ENCODE data around the gene CEACAM16. TPM values are rescaled to one million over a fixed set of nuclear protein-coding genes. Genes with fewer than 3 reads are reported as not detected.

Gene CEACAM16
- total RNA-seq, 4 donors from 2014 or later: not detected

DNA sequence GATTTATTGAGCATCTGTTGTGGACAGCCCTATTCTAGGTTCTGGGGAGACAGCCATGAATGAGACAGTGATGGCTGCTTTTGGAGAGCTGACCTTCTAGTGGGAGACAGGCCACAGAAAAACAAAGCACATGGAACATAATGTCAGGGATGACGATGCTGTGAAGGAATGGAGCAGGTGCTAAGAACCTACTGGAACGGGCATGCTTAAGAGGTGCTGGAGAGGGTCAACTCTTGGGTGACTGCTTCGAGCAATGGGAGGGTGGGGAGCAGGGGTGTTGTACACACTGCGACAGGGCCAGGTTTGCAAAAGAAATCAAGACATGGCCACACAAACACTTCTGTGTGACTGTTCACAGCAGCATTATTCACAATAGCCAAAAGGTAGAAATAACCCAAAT, 12.1 kb upstream of the CEACAM16 start:
- TF ChIP-seq POLR2A (IDR thresholded peaks at IDR 0.05): no peak
- TF ChIP-seq, protein P1, sequence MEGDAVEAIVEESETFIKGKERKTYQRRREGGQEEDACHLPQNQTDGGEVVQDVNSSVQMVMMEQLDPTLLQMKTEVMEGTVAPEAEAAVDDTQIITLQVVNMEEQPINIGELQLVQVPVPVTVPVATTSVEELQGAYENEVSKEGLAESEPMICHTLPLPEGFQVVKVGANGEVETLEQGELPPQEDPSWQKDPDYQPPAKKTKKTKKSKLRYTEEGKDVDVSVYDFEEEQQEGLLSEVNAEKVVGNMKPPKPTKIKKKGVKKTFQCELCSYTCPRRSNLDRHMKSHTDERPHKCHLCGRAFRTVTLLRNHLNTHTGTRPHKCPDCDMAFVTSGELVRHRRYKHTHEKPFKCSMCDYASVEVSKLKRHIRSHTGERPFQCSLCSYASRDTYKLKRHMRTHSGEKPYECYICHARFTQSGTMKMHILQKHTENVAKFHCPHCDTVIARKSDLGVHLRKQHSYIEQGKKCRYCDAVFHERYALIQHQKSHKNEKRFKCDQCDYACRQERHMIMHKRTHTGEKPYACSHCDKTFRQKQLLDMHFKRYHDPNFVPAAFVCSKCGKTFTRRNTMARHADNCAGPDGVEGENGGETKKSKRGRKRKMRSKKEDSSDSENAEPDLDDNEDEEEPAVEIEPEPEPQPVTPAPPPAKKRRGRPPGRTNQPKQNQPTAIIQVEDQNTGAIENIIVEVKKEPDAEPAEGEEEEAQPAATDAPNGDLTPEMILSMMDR (IDR thresholded peaks at IDR 0.05): no peak
- H3K4me3 ChIP-seq (ENCODE audit: low read depth, poor library complexity, severe bottlenecking): no peak overlapping the region
- no peak for DNase-seq (ENCODE audit: low spot score in 2 of 2)
- WGBS, 2 donors: 72 to 77% methylated on average over 4 of the region's 4 CpGs
- intact Hi-C loops (cut with DNase I; ENCODE audit: low total_unique reads): no loop called here

DNA sequence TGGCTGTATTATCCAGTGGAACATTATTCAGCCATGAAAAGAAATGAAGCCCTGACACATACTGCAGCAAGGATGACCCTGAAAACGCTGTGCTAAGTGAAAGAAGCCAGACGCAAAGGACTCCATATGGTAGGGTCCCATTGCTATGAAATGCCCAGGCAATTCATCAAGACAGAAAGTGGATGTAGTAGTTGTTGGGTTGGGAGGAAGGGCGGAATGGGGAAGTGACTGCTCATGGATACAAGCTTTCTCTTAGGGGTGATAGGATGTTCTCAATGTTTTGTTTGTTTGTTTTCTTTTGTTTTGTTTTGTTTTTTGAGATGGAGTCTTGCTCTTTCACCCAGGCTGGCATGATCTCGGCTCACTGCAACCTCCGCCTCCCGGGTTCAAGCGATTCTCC, 11.1 kb upstream of the CEACAM16 start:
- TF ChIP-seq, protein P1 (IDR thresholded peaks at IDR 0.05): no peak
- no peak for TF ChIP-seq POLR2A (IDR thresholded peaks at IDR 0.05)
- no peak for DNase-seq (ENCODE audit: low spot score in 2 of 2)
- intact Hi-C loops (cut with DNase I; ENCODE audit: low total_unique reads): no loop called here
- 86 to 95% methylated on average over 7 of the region's 7 CpGs for WGBS, 2 donors
- H3K4me3 ChIP-seq (ENCODE audit: low read depth, poor library complexity, severe bottlenecking): no peak overlapping the region

DNA sequence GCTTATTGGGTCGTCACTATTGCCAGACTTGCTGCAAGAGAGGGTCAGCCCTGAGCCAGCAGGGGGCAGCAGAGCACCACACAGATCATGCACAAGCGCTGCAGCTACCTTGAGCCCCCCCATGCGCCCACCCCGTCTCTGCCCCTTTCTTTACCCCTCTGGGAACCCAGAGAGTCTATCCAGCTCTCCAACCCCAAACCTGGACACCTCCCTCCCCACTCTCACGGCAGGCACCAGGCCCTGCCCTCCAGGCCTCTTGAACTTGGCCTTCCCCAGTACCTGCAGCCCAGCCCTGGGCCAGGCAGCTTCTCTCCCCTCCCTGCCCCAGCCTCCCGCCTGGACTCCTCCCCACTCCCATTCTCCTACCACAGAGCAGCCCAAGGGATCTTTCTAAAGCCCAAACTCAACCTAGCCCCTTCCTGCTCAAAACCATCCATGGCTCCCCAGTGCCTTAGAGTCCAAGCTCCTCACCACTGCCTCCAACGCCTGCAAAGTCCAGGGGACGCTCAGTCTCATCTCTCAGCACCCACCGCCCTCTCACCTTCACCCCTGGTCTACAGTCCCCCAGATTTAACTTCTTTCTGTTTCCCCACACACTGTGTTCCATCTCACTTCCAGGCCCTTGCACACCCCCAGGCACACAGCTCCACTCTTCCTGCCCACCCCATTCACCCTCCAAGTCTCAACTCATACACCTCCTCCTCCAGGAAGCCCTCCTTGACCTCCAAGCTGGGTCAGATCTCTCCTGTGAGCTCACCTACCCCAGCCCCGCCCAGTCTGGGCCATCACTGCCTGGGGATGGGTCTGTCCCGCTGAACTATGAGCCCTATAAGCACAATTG, 9.4 kb upstream of the CEACAM16 start:
- intact Hi-C loops (cut with DNase I; ENCODE audit: low total_unique reads): no loop called here

DNA sequence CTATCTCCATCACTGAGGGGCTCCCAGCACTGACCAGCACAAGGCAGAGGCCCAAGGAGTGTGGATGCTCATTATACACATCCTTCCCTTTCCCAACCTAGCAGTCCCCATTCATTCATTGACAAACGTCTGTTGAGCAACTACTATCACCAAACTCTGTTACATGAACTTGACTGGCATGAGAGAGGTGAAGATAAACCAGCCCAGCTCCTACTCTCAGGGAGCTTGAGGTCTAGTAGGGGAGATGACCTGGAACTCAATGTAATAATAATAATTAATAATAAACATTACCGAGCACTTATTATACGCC, 8.9 kb upstream of the CEACAM16 start:
- TF ChIP-seq, protein P1 (IDR thresholded peaks at IDR 0.05): no peak
- TF ChIP-seq POLR2A (IDR thresholded peaks at IDR 0.05): no peak
- WGBS, 2 donors: 84 to 87% methylated on average over 3 of the region's 3 CpGs
- no peak overlapping the region for H3K4me3 ChIP-seq (ENCODE audit: low read depth, poor library complexity, severe bottlenecking)
- no peak for DNase-seq (ENCODE audit: low spot score in 2 of 2)
- intact Hi-C loops (cut with DNase I; ENCODE audit: low total_unique reads): no loop called here

More for the DNA sequence above, 9.4 kb upstream of the CEACAM16 start:
- 40 to 42% methylated on average over 11 of the region's 11 CpGs for WGBS, 2 donors
- TF ChIP-seq POLR2A (IDR thresholded peaks at IDR 0.05): no peak
- TF ChIP-seq, protein P1 (IDR thresholded peaks at IDR 0.05): peak in 1 of 3 donors; percentile 17
- H3K4me3 ChIP-seq (ENCODE audit: low read depth, poor library complexity, severe bottlenecking): no peak overlapping the region
- DNase-seq (ENCODE audit: low spot score in 2 of 2): peak; percentile 37 to 91

DNA sequence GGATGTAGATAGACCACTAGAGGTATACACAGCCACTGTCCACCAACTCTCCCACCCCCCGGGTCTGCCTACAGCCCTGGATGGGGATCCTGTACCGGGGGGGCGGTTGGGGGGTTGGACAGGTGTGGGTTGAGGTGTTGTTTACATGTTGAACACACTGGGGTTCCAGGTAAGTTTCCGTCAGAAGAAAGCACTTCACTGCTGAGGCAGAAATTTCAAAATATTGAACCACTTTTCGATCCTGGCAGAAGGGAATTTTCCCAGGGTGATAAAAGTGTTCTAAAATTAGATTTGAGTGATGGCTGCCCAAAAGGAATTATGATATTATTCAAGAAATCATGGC, 6.6 kb upstream of the CEACAM16 start:
- intact Hi-C loops (cut with DNase I; ENCODE audit: low total_unique reads): no loop called here
- DNase-seq (ENCODE audit: low spot score in 2 of 2): no peak
- 17 to 34% methylated on average over 5 of the region's 5 CpGs for WGBS, 2 donors

More for the DNA sequence above, 6.6 kb upstream of the CEACAM16 start:
- TF ChIP-seq, protein P1 (IDR thresholded peaks at IDR 0.05): no peak
- no peak for TF ChIP-seq POLR2A (IDR thresholded peaks at IDR 0.05)
- no peak overlapping the region for H3K4me3 ChIP-seq (ENCODE audit: low read depth, poor library complexity, severe bottlenecking)
